NCI-H345 (cell line): ENCODE data around the gene TARM1.
"Not testable (repeated sequence)": the region's sequence is repeated elsewhere in the genome, so short reads cannot be mapped to it uniquely, and the experiment has no call there.

ENCODE experiments used
- DNase-seq: peaks from one replicate; lab custom pipeline; 2025; lab: John Stamatoyannopoulos, UW

Gene TARM1

GRCh38 chr19:54099903-54100255 lies 18.7 kb upstream of the TARM1 start:
- DNase-seq = not testable (repeated sequence)

- DNase-seq = no peak
Measured at GRCh38 chr19:54099190-54099902, 18.2 kb upstream of the TARM1 start.

- no peak for DNase-seq
Measured at GRCh38 chr19:54096617-54097106, 15.5 kb upstream of the TARM1 start.

GRCh38 chr19:54095859-54096616 lies 14.9 kb upstream of the TARM1 start:
- peak; percentile 24 for DNase-seq

GRCh38 chr19:54095136-54095858 lies 14.1 kb upstream of the TARM1 start:
- no peak for DNase-seq

GRCh38 chr19:54094426-54095000 lies 13.3 kb upstream of the TARM1 start:
- no peak for DNase-seq

GRCh38 chr19:54084410-54084809 lies 3.2 kb upstream of the TARM1 start:
- DNase-seq = no peak

- no peak for DNase-seq
Measured at GRCh38 chr19:54077334-54077733, 3.8 kb downstream of the TARM1 start.

GRCh38 chr19:54074851-54075250 lies 6.3 kb downstream of the TARM1 start:
- DNase-seq = no peak

GRCh38 chr19:54073829-54074228 lies 7.3 kb downstream of the TARM1 start:
- no peak for DNase-seq

- no peak for DNase-seq
Measured at GRCh38 chr19:54069470-54069869, 11.7 kb downstream of the TARM1 start.

GRCh38 chr19:54063350-54064116 lies 17.6 kb downstream of the TARM1 start, which contains the start of gene VSTM1:
Gene VSTM1, minus strand, starts transcription at chr19:54063897. Its CDS starts 120 bp downstream, at chr19:54063777.
- DNase-seq = no peak

- no peak for DNase-seq
Measured at GRCh38 chr19:54062643-54063042, 18.5 kb downstream of the TARM1 start.

- no peak for DNase-seq
Measured at GRCh38 chr19:54047616-54048015, 33.5 kb downstream of the TARM1 start.

GRCh38 chr19:54045771-54046170 lies 35.4 kb downstream of the TARM1 start:
- no peak for DNase-seq

GRCh38 chr19:54042989-54043388 lies 38.2 kb downstream of the TARM1 start:
- DNase-seq = no peak

GRCh38 chr19:54041969-54042606 lies 39.1 kb downstream of the TARM1 start:
- no peak for DNase-seq

GRCh38 chr19:54040003-54040402 lies 41.2 kb downstream of the TARM1 start:
- no peak for DNase-seq

- DNase-seq = not testable (repeated sequence)
Measured at GRCh38 chr19:54036542-54036941, 44.6 kb downstream of the TARM1 start.

- no peak for DNase-seq
Measured at GRCh38 chr19:54035215-54036178, 45.7 kb downstream of the TARM1 start.
